ENCODE data around the gene MRI1.

- TF ChIP-seq CTCF (IDR thresholded peaks at IDR 0.05) (no peak), POLR2A (IDR thresholded peaks at IDR 0.05) (no peak)
Measured at GRCh38 chr19:13814550-13814949, 50.2 kb downstream of the MRI1 start.
